GM03348 (cell line): ENCODE measurements around the gene MPP2.
"Not testable (repeated sequence)": the region's sequence is repeated elsewhere in the genome, so short reads cannot be mapped to it uniquely, and the experiment has no call there.

Experiments
- DNase-seq: peaks from one replicate; pipeline ENCODE4 v3.0.0; 2012; ENCODE audit warnings: low spot score

The MPP2 gene

GRCh38 chr17:43901861-43902589, 5.3 kb downstream of the MPP2 start:
- DNase-seq: no peak

DNA sequence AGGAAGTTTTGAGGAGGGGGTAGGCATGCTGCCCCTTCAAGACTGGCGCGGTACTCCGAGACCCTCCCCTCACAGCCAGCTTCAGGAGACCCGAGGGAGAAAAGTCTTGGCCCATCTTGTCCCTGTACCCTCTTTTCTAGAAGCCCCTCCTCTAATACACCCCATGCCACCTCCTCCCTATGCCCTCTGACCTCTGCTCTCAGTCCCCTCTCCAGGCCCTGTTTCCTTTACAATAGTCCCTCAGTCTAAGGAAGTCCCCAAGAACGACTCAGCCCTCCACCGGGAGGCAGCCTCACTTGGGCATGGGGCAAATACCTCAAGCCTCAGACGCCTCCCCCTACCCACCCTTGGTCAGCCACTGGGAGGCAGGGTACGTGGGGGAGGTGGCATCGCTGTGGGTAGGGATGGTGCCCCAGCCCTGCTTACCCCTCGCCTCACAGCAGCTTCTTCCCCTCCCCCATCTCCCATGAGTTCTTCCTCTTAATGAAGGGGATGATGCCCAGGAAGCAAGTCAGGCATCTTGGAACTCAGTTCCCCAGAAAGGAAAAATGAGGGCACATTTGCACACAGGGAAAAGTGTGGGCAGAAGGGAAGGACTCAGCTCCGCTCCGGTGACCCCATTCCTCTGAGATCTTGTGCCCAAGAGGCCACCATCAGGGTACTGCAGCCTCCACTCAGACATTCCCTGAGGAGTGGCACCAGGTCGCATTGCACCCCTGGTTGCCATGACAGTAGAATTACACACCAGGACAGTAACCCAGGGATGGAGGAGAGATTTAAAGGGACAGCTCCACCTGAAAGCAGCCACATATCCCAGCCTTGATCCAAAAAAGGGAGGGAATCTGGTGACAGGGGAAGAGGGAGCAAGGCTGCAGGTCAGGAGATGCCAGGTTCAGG, 6.2 kb downstream of the MPP2 start:
- no peak for DNase-seq

DNA sequence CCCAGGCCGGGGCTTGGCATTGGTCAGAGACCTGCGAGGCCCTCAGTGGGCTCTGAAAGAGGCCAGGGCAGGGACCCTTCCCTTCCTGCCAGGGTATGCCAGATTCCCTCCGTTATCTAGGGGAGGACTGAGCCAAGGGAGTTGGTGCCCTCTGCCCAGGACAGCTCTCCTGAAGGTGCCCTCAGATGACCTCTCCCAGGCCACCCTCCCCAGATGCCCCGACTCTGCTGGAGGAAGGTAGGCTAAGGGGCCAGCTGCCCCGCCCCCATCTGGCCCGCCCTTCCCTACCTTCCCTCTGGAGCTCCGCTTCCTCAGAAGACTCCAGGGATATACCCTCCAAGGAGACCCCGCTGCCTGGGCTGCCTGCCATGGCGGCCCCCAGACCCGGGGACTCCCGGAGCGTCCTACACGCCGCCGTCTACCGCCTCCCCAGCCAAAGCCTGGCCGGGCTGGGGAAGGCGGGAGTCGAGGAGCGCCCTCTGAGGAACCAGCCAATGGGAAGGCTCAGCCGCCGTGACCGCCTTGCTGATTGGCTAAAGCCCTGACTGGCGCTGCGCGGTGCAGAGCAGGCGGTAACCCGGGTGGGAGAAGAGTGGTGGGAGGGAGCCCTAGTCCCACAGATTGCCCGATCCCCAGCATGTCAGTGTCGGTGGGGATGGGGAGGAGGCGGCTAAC, 7.0 kb downstream of the MPP2 start:
- DNase-seq: peak; percentile 100

DNA sequence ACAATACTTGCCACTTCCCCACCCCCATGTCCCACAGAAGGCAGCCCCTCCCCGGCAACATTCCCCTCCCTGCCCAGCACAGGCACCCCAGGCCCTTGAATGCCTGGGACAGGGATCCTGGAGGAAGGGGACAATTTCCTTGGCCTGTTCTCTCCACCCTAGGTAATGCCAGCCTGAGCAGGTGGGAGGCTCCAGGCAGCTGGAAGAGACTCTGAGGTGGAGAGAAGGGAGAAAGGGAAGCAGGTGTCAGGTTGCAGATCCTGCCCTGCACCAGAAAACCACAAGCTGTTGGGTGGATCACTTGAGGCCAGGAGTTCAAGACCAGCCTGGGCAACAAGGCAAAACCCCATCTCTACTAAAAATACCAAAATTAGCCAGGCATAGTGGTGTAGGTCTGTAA, 8.9 kb downstream of the MPP2 start:
- no peak for DNase-seq

DNA sequence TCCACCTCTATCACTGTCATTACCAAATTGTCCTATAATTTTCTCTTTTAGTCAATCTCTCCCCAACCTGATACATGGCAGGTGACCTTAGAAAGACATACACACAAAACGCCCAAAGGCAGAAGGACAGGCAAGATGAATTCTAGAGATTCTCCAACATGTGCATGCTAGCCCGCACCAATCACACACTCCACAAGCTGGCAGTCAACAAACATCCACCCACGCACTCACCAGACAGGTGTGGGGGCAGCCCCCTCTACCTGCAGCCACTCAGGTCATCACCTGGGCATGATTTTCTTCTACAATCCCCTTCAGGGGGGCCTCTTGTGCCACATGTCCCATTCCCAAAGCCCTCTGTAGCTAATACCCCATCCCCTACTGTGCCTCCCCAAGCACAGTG, 9.5 kb downstream of the MPP2 start:
- no peak for DNase-seq

GRCh38 chr17:43894494-43894893, 12.8 kb downstream of the MPP2 start:
- not testable (repeated sequence) for DNase-seq

DNA sequence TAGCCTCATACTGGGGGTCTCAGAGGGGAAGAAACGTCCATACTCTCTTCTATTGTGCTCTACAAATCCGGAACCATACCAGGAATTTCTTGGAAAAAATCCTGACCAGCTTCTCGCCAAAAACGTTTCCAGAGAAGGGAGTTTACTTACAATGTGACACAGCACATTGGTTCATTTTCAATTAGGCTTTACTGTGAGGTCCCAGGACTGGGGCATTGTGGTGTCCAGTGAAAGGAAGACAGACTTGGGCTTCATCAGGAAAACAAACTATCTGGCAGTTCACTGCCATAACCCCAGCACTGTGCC, 14.7 kb downstream of the MPP2 start:
- no peak for DNase-seq

DNA sequence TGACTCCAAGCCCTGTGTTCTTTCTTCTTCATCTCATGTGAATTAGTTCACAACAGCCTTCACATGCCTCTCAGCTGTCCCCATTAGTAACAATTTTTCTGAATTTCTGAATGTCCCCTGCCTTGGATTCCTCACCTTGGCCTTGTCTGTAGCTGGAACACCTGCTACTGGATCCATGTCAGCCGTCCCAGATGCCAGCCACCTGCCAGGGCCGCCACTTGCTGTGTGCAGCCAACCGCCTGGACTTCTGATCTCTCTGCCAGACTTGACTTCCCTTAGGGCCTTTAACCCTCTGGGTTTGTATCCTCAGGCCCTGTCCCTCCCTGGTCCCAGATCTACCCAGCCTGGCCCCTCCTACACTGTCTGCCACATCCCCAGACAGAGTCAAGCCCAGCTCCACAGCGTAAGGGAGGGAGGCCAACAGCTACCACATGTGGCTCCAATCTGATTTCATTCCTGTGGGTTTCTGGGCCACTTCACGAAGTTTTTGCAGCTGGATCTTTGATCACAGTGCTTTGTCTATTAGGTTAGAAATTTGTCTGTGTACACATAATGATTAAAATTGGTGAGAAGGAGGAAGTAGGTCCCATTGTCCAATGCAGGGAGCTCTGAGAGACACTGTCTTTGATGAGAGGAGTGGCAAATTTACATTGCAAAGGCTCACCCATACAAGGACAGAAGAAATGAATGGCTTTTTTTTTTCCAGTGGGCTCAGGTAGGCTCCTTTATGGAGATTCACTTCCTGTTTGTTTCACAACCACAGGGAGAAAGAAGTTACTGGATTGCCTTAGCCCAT, 15.3 kb downstream of the MPP2 start:
- peak; percentile 79 for DNase-seq

- DNase-seq: no peak
Observed at GRCh38 chr17:43890240-43890639, 17.1 kb downstream of the MPP2 start.

GRCh38 chr17:43888548-43888947, 18.8 kb downstream of the MPP2 start:
- no peak for DNase-seq

- no peak for DNase-seq
Observed at GRCh38 chr17:43882761-43883415, 24.4 kb downstream of the MPP2 start.

- DNase-seq: no peak
Observed at GRCh38 chr17:43881758-43882505, 25.4 kb downstream of the MPP2 start.

GRCh38 chr17:43881181-43881580, 26.2 kb downstream of the MPP2 start:
- no peak for DNase-seq

- DNase-seq: peak; percentile 48
Observed at GRCh38 chr17:43880420-43880991, 26.8 kb downstream of the MPP2 start.

DNA sequence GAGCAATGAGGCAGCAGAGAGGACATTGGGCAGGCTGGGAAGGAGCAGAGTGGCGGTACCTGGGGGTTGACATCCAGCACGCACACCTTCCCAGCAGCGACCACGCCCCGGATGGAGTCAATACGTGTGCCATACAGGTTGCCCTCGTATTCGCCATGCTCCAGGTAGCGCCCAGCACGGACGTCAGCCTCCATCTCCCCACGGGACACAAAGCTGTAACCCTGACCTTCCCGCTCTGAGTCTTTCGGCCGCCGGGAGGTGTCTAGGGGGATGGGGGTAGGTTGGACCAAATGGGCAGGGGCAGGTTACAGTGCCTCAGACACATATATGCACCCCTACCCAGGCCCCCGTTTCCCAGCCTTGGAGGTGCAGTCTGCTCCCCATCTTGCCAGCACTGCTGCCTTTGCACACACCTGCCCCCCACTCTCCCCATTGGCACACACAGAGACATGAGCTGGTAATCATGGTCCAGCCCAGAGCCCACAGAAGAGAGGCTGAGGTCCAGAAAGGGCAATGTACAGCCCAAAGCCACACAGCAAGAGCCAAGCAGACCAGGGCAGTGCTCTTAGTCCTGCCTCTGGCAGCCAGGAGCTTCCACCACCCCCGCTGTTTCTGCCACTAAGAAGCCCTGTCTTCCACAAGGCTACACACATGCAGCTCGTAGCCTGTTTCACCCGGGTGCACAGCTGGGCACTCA, 27.5 kb downstream of the MPP2 start:
- no peak for DNase-seq

DNA sequence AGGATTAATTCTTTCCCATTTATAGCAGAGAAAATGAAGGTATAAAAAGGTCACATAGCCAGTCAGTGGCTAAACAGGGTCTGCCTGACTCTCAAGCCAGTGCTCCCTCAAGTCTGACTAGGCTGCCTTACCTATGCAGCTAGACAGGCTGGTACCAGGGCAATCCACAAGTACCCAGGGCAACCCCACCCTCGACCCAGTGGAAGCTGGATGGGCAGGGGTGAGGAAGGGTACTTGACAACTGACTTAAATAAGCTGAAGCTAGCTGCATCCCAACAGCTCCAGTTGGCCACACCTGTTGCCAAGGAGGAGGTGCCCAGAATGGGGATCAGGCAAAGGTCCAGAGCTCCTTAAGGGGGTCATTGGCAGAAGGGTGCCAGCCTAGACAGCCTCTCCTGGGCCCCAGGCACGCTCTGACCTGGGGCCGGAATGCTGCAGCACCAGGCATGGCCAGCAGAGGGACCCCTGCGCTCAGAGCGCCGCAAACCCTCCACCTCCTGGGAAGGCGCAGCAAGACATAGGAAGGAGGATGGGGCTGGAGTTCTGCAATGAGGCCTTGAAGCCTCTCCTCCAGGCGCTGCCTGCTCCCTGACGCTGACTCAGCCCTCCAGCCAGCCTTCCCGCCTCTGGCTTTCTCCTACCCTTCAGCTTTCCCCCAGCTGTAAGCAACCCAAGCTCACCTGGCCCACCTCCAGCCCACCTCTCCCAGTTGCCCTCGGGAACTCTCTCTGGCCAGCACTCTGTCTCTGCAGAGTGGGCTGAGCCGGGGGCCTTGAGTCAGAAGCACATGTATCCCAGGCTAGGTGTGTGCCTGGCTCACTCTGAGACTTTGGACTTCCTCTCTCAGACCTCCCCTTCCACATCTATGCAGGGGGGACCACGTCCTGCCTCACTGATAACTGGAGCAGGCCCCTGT, 28.8 kb downstream of the MPP2 start:
- DNase-seq: peak; percentile 95

DNA sequence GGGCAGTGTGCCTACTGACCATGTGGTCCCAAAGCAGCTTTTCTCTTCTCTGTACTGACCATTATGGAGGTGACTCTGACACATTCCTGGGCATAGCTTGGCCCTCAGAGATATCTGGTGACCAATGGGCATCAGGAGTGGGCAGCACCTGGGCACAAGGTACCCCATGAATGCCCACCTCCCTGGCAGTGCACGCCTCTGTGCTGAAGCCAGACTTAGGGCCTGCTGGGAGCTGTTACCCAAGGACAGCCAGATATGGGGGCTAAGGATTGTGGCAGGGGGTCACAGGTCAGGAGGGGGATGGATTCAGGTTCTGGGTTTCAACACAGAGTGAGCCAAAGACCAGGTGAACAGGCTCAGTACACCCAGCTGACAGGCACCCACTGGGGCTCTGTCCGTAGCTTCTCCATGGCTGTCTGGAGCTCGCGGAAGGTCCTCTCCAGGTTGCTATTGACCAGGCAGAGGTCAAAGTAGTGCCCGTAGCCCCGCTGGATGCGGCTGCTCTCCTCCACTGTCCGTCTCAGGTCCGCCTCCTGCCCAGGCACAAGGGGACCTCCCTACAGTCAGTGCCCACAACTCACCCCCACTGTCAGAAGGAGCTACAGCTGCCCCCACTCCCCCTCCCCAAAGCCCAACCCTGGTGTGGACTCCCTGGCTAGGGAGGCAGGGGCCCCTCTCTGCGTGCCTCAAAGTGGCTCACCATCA, 29.7 kb downstream of the MPP2 start:
- DNase-seq: no peak

- DNase-seq: no peak
Observed at GRCh38 chr17:43877031-43877430, 30.3 kb downstream of the MPP2 start.
